NOMO-1 treated with DMSO at 0.1 percent for 48 hours (cell line): ENCODE measurements around the gene NFAM1.

Source experiments
- DNase-seq: peaks from one replicate; lab custom pipeline; 2025; ENCODE audit not compliant: unreplicated experiment; lab: John Stamatoyannopoulos, UW

Gene NFAM1

GRCh38 chr22:42384506-42384905, 47.7 kb downstream of the NFAM1 start:
- DNase-seq = no peak

DNA sequence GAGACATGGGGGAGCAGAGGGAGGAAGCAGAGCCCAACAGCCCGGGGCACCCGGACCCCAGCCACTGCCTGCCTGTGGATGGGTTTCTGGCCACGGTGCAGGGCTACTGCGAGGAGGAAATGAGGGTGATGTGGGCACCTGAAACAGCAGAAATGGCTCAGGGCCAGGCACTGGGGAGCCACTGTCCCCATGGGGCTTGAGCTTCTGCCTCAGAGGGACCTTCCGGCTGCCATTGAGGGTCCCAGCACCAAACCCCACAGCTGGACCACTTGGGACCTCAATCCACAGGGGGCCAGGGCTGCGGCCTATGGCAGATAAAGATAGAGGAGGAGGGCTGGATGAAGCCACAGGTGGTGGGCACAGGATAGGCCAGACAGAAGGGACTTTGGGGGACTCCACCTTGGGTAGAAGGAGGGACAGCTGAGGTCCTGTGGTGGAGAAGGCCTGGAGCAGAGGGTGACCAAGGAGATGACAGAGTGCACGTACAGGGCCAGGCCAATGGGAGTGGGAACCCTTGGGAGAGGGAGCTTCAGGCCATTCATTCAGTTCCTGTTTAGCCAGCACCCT, 48.3 kb downstream of the NFAM1 start:
- DNase-seq = no peak

GRCh38 chr22:42383287-42383686, 48.9 kb downstream of the NFAM1 start:
- no peak for DNase-seq

GRCh38 chr22:42380769-42381551, 51.2 kb downstream of the NFAM1 start:
- no peak for DNase-seq

DNA sequence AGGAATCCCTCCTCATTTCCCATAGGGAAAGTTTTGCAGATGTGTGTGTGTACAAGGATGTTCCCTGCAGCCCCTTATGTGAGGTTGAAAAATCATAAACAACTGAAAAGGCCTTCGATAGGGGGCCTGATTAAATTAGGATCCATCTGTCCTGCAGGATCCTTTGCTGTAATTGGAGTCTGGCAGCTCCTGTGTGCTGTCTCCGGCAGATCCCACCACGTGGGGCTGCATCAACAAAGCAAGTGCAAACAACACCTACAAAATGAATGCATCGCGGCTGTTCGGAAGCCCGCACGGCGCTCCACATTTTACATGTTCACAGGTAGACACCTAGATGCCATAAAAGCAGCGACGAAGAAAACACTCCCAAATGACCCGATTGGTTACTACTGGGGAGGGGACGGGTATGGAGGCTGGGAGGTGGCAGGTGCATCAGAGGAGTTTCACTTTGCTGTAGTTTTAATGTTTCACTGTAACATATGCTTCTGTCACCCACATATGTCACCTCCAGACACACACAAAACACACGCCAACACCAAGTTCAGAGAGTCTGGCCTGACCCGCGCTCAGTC, 52.2 kb downstream of the NFAM1 start:
- no peak for DNase-seq

DNA sequence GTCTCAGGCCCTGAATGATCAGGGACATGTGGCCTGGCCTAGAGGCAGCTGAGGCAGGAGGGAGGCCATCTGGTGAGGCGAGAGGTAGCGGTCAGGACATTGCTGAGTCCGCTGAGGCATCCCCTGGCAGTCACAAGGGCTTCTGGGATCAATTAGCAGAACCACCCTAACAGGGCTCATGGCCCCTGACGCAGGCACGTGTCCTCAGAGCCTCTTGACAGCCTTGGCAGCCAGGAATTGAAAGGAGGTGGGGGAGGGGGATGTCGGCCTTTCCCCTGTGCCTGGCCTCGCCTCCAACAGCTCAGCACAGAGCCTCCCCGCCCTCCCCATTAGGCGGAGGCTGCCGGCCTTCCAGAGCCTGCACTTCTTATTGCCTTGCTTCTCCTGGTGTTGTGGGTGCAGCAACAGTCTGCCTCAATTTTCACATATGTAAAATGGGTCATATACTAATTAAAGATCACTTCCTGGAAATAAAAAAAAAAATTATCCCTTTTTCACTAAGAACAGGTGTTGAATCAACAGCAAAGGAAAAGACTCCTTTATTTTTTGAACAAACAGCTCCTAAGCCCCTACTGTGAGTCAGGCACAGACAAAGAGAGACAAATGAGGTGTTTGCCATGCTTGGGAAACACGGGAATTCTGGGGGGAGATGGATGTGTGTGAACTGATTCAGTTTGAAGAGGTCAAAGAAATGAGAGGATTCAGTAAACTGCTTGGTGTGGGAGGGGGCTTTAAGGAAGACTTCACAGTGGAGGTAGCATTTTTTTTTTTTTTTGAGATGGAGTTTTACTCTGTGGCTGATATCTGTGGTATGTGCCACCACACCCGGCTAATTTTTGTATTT, 55.3 kb downstream of the NFAM1 start:
- DNase-seq = peak; percentile 10

DNA sequence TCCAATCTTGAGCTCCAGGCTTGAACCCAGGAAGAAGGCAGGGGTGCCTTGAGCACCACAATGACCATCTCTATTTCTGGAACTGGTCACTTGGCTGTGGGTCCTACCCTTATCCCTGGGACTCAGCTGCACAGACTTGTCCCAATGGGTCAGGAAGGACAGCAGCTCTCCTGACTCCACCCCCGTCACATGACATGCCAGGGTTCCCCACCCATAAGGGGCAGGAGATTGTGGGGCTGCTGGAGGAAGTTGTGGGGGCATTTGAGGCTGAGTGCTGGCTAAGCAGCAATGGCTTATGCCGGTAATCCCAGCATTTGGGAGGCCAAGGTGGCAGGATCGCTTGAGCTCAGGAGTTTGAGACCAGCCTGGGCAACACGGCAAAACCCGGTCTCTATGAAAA, 56.2 kb downstream of the NFAM1 start:
- no peak for DNase-seq

- no peak for DNase-seq
Observed at GRCh38 chr22:42372976-42373375, 59.2 kb downstream of the NFAM1 start.

DNA sequence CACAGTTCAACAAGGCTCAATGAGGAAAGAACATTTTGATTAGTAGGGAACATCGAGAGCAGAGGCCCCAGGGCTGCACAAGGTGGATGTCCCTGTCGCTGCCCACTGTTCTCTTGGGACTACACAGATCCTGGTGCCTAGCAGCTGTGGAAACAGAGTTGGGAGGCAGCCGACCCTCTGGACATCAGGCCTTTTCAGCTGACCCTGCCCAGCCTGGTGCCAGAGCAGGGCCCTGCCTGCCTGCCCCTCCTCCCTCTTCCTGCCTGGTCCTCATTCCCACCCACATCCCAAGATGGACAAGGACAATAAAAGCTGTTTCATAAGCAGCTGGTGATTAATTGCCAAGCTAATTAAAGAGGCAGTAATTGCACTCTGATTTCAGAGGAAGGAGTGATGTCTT, 60.7 kb downstream of the NFAM1 start:
- DNase-seq = no peak

- no peak for DNase-seq
Observed at GRCh38 chr22:42371099-42371498, 61.1 kb downstream of the NFAM1 start.

DNA sequence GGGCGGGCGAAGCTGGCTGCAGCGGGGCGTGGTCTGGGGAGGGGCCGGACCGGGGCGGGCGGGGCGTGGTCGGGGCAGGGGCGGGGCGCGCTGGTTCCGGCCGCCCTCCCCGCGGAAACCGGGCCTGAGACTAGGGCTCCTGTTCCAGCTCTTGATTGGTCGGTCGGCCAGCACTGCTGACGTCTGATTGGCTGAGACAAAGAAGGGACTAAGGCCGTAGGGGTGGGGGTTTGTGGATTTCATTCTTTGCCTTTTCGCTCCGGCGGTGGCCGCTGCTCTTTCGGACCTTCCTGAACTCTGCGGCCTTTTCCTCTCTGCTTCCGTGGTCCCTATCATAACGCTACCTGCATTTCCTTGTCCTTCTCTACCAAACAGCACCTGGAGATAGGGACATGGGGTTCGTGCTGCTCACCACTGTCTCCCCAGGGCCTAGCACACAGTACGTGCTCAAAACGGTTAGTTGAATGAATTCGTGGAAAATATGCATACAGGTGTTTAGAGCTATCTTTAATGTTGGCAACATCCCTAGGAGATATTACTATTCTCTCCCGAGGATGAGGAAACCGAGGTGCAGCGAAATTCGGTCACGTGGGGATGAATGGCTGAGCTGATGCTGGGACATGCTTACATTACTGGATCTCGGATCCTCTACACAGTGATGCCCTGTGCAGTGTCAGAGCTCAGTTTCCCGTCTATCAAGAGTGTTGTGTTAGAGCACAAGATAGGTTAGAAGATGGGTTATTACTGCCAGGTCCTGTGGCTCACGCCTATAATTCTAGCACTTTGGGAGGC, 62.8 kb downstream of the NFAM1 start:
- DNase-seq = peak; percentile 93

GRCh38 chr22:42368379-42369249, 63.6 kb downstream of the NFAM1 start:
- no peak for DNase-seq

DNA sequence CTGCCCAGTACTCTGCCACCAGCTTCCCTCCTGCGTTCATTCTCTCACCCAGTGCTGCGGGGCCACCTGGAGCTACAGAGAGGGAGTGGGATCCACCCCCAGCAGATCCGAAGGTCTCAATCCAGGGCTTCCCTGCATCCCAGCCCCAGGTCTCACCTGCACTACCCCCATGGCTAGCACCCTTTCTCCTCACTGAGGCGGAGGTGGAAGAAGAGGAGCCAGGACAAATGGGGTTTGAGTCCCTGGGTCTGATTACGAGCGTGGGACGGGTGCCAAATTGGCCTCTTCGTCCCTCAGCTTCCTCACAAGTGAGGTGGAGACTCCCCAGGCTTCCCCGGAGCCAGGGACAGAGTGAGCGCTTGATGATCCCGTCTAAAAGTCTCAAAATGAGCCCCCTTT, 64.2 kb downstream of the NFAM1 start:
- DNase-seq = no peak

- DNase-seq = no peak
Observed at GRCh38 chr22:42366806-42367581, 65.2 kb downstream of the NFAM1 start.

- no peak for DNase-seq
Observed at GRCh38 chr22:42365942-42366695, 66.1 kb downstream of the NFAM1 start.

GRCh38 chr22:42365111-42365865, 66.9 kb downstream of the NFAM1 start:
- DNase-seq = no peak

- no peak for DNase-seq
Observed at GRCh38 chr22:42364604-42365110, 67.5 kb downstream of the NFAM1 start.
